Measurements from ENCODE around the gene ZG16.

Gene ZG16

GRCh38 chr16:29790183-29790948 lies 12.3 kb downstream of the ZG16 start, which contains the start of gene KIF22:
Gene KIF22 (plus strand): TSS chr16:29790751. CDS start chr16:29790760, 9 bp downstream.
- TF ChIP-seq REST (IDR thresholded peaks at IDR 0.05; ENCODE audit: insufficient read depth in 1 of 2, low read depth in 2 of 2, low read length in 2 of 2) (peak in 1 of 2 experiments; percentile 39; a peak in 1 of 4 replicates), FOXP2 (optimal IDR thresholded peaks at IDR 0.05; ENCODE audit: borderline replicate concordance, extremely low read depth, extremely low read length, insufficient read depth) (peak; percentile 75), TAF1 (IDR thresholded peaks at IDR 0.05; ENCODE audit: borderline replicate concordance, insufficient read depth, low read length) (peak; percentile 68), POLR2AphosphoS5 (IDR thresholded peaks at IDR 0.05; ENCODE audit: low read depth, low read length) (peak; percentile 69), SIN3A (IDR thresholded peaks at IDR 0.05; ENCODE audit: borderline replicate concordance, insufficient read depth, low read length) (peak; percentile 49; the same call in 1 of the 2 replicates)

GRCh38 chr16:29790949-29791844 lies 13.1 kb downstream of the ZG16 start:
- no peak for TF ChIP-seq POLR2AphosphoS5 (IDR thresholded peaks at IDR 0.05; ENCODE audit: low read depth, low read length)
- no peak for TF ChIP-seq FOXP2 (optimal IDR thresholded peaks at IDR 0.05; ENCODE audit: borderline replicate concordance, extremely low read depth, extremely low read length, insufficient read depth)
- no peak for TF ChIP-seq TAF1 (IDR thresholded peaks at IDR 0.05; ENCODE audit: borderline replicate concordance, insufficient read depth, low read length)
- no peak for TF ChIP-seq REST (IDR thresholded peaks at IDR 0.05; ENCODE audit: insufficient read depth in 1 of 2, low read depth in 2 of 2, low read length in 2 of 2)
- no peak for TF ChIP-seq SIN3A (IDR thresholded peaks at IDR 0.05; ENCODE audit: borderline replicate concordance, insufficient read depth, low read length)

GRCh38 chr16:29791845-29792807 lies 14.1 kb downstream of the ZG16 start:
- TF ChIP-seq TAF1 (IDR thresholded peaks at IDR 0.05; ENCODE audit: borderline replicate concordance, insufficient read depth, low read length) (no peak), SIN3A (IDR thresholded peaks at IDR 0.05; ENCODE audit: borderline replicate concordance, insufficient read depth, low read length) (no peak), POLR2AphosphoS5 (IDR thresholded peaks at IDR 0.05; ENCODE audit: low read depth, low read length) (no peak), REST (IDR thresholded peaks at IDR 0.05; ENCODE audit: insufficient read depth in 1 of 2, low read depth in 2 of 2, low read length in 2 of 2) (no peak)

- TF ChIP-seq POLR2AphosphoS5 (IDR thresholded peaks at IDR 0.05; ENCODE audit: low read depth, low read length) (no peak), SIN3A (IDR thresholded peaks at IDR 0.05; ENCODE audit: borderline replicate concordance, insufficient read depth, low read length) (no peak), FOXP2 (optimal IDR thresholded peaks at IDR 0.05; ENCODE audit: borderline replicate concordance, extremely low read depth, extremely low read length, insufficient read depth) (no peak), TAF1 (IDR thresholded peaks at IDR 0.05; ENCODE audit: borderline replicate concordance, insufficient read depth, low read length) (no peak), REST (IDR thresholded peaks at IDR 0.05; ENCODE audit: insufficient read depth in 1 of 2, low read depth in 2 of 2, low read length in 2 of 2) (no peak)
These were observed 16.2 kb downstream of the ZG16 start for GRCh38 chr16:29794231-29794710.
